Aorta (tissue), 5 donors: ENCODE measurements around the gene MYBL2. TPM values are rescaled to one million over a fixed set of nuclear protein-coding genes. Genes with fewer than 3 reads are reported as not detected.

Source experiments
- ATAC-seq: fragments of 200-7000 bp; cut with Tn5 transposase; one replicate; pipeline ENCODE4 v1.9.1; 2022; ENCODE audit warnings: moderate library complexity; ENCODE audit not compliant: low FRiP score
- DNase-seq, 2 donors: peaks; one replicate each; pipeline ENCODE4 v3.0.0-alpha.2; 2020
- H3K27ac ChIP-seq, 2 donors: one replicate each; pipeline ENCODE4 v1.5.1; 2013; ENCODE audit warnings: low read length in 2 of 2, mild to moderate bottlenecking in 2 of 2, moderate library complexity in 2 of 2, control low read depth in 1 of 2, inconsistent platforms in 1 of 2, low read depth in 1 of 2
- H3K27me3 ChIP-seq, 2 donors: one replicate each; pipeline ENCODE4 v1.6.1; 2013; ENCODE audit warnings: control low read depth in 1 of 2, low read length in 1 of 2, mild to moderate bottlenecking in 1 of 2, moderate library complexity in 1 of 2; ENCODE audit not compliant: insufficient read depth in 2 of 2, control insufficient read depth in 1 of 2
- H3K36me3 ChIP-seq, 2 donors: one replicate each; pipeline ENCODE4 v1.6.1; 2013; ENCODE audit warnings: control low read depth in 1 of 2, low read length in 1 of 2, mild to moderate bottlenecking in 1 of 2; ENCODE audit not compliant: insufficient read depth in 2 of 2, control insufficient read depth in 1 of 2
- H3K4me1 ChIP-seq, 2 donors: one replicate each; pipeline ENCODE4 v1.6.1; 2013; ENCODE audit warnings: low read length in 2 of 2, control low read depth in 1 of 2, mild to moderate bottlenecking in 1 of 2, moderate library complexity in 1 of 2; ENCODE audit not compliant: insufficient read depth in 2 of 2, control insufficient read depth in 1 of 2
- H3K4me3 ChIP-seq, 2 donors: one replicate each; pipeline ENCODE4 v1.5.1; 2013; ENCODE audit warnings: low read length in 2 of 2, control low read depth in 1 of 2, mild to moderate bottlenecking in 1 of 2
- H3K9me3 ChIP-seq: one replicate; pipeline ENCODE4 v1.6.1; 2013; ENCODE audit warnings: mild to moderate bottlenecking, low read length; ENCODE audit not compliant: control insufficient read depth
- WGBS, 2 donors: extraction: QIAGEN DNeasy Blood & Tissue Kit; methylation state at CpG; one replicate each; pipeline ENCODE4 v1.1.7; 2013; 5-methylcytosine and 5-hydroxymethylcytosine counted together
- intact Hi-C, 2 donors: fragments of 100-400 bp; cut with DNase I; formaldehyde crosslinking; loops; one replicate each; pipeline versions ENCODE4 v1.14.2 to v1.15.0; 2022
- polyA plus RNA-seq, 2 donors: library from polyadenylated mRNA; stranded (reverse); fragments of 200-250 nt; gene quantifications; one replicate each; pipeline ENCODE4 v1.2.3, GENCODE V29; 2013
- total RNA-seq, 2 donors: library from RNA; stranded (reverse); fragmentation: NEBNext Ultra II Directional; extraction: Animal tissue kit (Norgen Biotek cat#: 25700); gene quantifications; one replicate each; pipeline ENCODE4 v1.2.1, GENCODE V29; 2021
- donor health status: healthy with polysubstance abuse.
- donor health status: Bipolar disorder and iron deficiency.
- donor health status: DM: no; HTN: no; CAD: no.
- donor health status: DM: no; HTN: no; CAD: no.
- donor health status: DM: yes; HTN: yes; CAD: no.

MYBL2 gene
- total and polyA plus RNA-seq, 4 donors: 0.20 to 1.3 (median 0.89) TPM

GRCh38 chr20:43655937-43656336, 11.0 kb upstream of the MYBL2 start:
- no peak overlapping the region for H3K4me3 ChIP-seq
- ATAC-seq (no peak), DNase-seq (peak in 1 of 2 donors; percentile 15)
- no peaks in the 10 kb centered on the region for H3K27me3 ChIP-seq
- 66 to 67% methylated on average over 3 of the region's 3 CpGs for WGBS, 2 donors
- intact Hi-C loops: no loop called here
- no peaks in the 10 kb centered on the region for H3K9me3 ChIP-seq
- no peak overlapping the region for H3K27ac ChIP-seq
- H3K4me1 ChIP-seq: no peaks in the 10 kb centered on the region
- H3K36me3 ChIP-seq: no peaks in the 10 kb centered on the region

- no peak for ATAC-seq
- Histone ChIP-seq H3K27ac (no peak overlapping the region), H3K4me3 (peak overlapping the region in 1 of 2 donors; percentile 63)
These were observed 8.7 kb upstream of the MYBL2 start for GRCh38 chr20:43658069-43658722.

GRCh38 chr20:43658723-43659419, 8.0 kb upstream of the MYBL2 start:
- Histone ChIP-seq H3K27ac (no peak overlapping the region), H3K36me3 (no peaks in the 10 kb centered on the region), H3K9me3 (no peaks in the 10 kb centered on the region), H3K4me1 (no peaks in the 10 kb centered on the region), H3K4me3 (no peak overlapping the region), H3K27me3 (no peaks in the 10 kb centered on the region)
- no peak for ATAC-seq
- peak in 1 of 2 donors; percentile 3 for DNase-seq
- intact Hi-C loops: no loop called here
- WGBS, 2 donors: 85 to 88% methylated on average over 6 of the region's 6 CpGs

More at GRCh38 chr20:43658069-43658722, 8.7 kb upstream of the MYBL2 start:
- no peaks in the 10 kb centered on the region for H3K4me1 ChIP-seq
- no peaks in the 10 kb centered on the region for H3K36me3 ChIP-seq
- 77% methylated on average over 11 of the region's 11 CpGs for WGBS, 2 donors
- H3K9me3 ChIP-seq: no peaks in the 10 kb centered on the region
- intact Hi-C loops: no loop called here
- H3K27me3 ChIP-seq: no peaks in the 10 kb centered on the region
- peak in 1 of 2 donors; percentile 41 for DNase-seq

GRCh38 chr20:43662943-43663655, 3.8 kb upstream of the MYBL2 start:
- Histone ChIP-seq H3K27ac (no peak overlapping the region), H3K9me3 (no peaks in the 10 kb centered on the region), H3K4me1 (no peaks in the 10 kb centered on the region), H3K36me3 (no peaks in the 10 kb centered on the region), H3K4me3 (no peak overlapping the region), H3K27me3 (no peaks in the 10 kb centered on the region)
- intact Hi-C loops: no loop called here
- DNase-seq: peak in 1 of 2 donors; percentile 37
- 79% methylated on average over 2 of the region's 2 CpGs for WGBS, 2 donors
- ATAC-seq: no peak

- Histone ChIP-seq H3K27ac (no peak overlapping the region), H3K4me1 (no peaks in the 10 kb centered on the region), H3K27me3 (no peaks in the 10 kb centered on the region), H3K9me3 (no peaks in the 10 kb centered on the region), H3K4me3 (no peak overlapping the region), H3K36me3 (no peaks in the 10 kb centered on the region)
- DNase-seq (peak in 1 of 2 donors; percentile 19), ATAC-seq (no peak)
- intact Hi-C loops: no loop called here
- 68 to 71% methylated on average over 6 of the region's 6 CpGs for WGBS, 2 donors
These were observed 1.3 kb upstream of the MYBL2 start for GRCh38 chr20:43665466-43666176.

- no peaks in the 10 kb centered on the region for H3K9me3 ChIP-seq
- WGBS, 2 donors: 2 to 4% methylated on average over 33 to 34 of the region's 34 CpGs
- no peaks in the 10 kb centered on the region for H3K27me3 ChIP-seq
- intact Hi-C loops: no loop called here
- DNase-seq: peak in 1 of 2 donors; percentile 70
- no peak overlapping the region for H3K4me3 ChIP-seq
- H3K4me1 ChIP-seq: no peaks in the 10 kb centered on the region
- no peak overlapping the region for H3K27ac ChIP-seq
- no peaks in the 10 kb centered on the region for H3K36me3 ChIP-seq
- ATAC-seq: no peak
These were observed 623 bp downstream of the MYBL2 start for GRCh38 chr20:43667341-43668132.

GRCh38 chr20:43669332-43669731, 2.4 kb downstream of the MYBL2 start:
- ATAC-seq: no peak

GRCh38 chr20:43670423-43670822, 3.5 kb downstream of the MYBL2 start:
- no peak for ATAC-seq
- Histone ChIP-seq H3K4me1 (no peaks in the 10 kb centered on the region), H3K27ac (no peak overlapping the region), H3K9me3 (no peaks in the 10 kb centered on the region), H3K4me3 (no peak overlapping the region), H3K36me3 (no peaks in the 10 kb centered on the region), H3K27me3 (no peaks in the 10 kb centered on the region)
- WGBS, 2 donors: 86 to 93% methylated on average over 2 of the region's 2 CpGs
- intact Hi-C loops: no loop called here
- no peak for DNase-seq

More at GRCh38 chr20:43669332-43669731, 2.4 kb downstream of the MYBL2 start:
- WGBS, 2 donors: 80 to 85% methylated on average over 3 of the region's 3 CpGs
- H3K9me3 ChIP-seq: no peaks in the 10 kb centered on the region
- DNase-seq: no peak
- intact Hi-C loops: no loop called here
- no peaks in the 10 kb centered on the region for H3K4me1 ChIP-seq
- H3K36me3 ChIP-seq: no peaks in the 10 kb centered on the region
- no peaks in the 10 kb centered on the region for H3K27me3 ChIP-seq
- no peak overlapping the region for H3K27ac ChIP-seq
- no peak overlapping the region for H3K4me3 ChIP-seq
